CD4-positive, CD25-positive, alpha-beta regulatory T cell (primary cell): Measurements from ENCODE around the gene CCN6. TPM values are rescaled to one million over a fixed set of nuclear protein-coding genes. Genes with fewer than 3 reads are reported as not detected.

Source experiments
- ATAC-seq, 2 donors: fragments of 150-1000 bp; cut with Tn5 transposase; one replicate each; pipeline ENCODE4 v1.10.0; 2021; ENCODE audit warnings: low read depth in 2 of 2, moderate number of reproducible peaks in 2 of 2, moderate library complexity in 1 of 2
- DNase-seq, 3 donors: peaks; one replicate each; pipeline versions ENCODE4 v3.0.0 to v3.0.0-alpha.2; 2012 to 2022; ENCODE audit warnings: mixed read lengths in 1 of 3
- H3K27ac ChIP-seq: one replicate; pipeline ENCODE4 v1.7.0; 2013; ENCODE audit warnings: mild to moderate bottlenecking, low read length; ENCODE audit not compliant: insufficient read depth, poor library complexity, severe bottlenecking
- H3K27me3 ChIP-seq: one replicate; pipeline ENCODE4 v1.7.0; 2013; ENCODE audit warnings: low read length; ENCODE audit not compliant: control insufficient read depth, insufficient read depth
- H3K36me3 ChIP-seq: one replicate; pipeline ENCODE4 v1.7.0; 2013; ENCODE audit warnings: mild to moderate bottlenecking, low read length, moderate library complexity; ENCODE audit not compliant: control insufficient read depth, insufficient read depth
- H3K4me1 ChIP-seq: 2 replicates; pipeline ENCODE4 v1.7.0; 2013; ENCODE audit warnings: mild to moderate bottlenecking, low read length; ENCODE audit not compliant: insufficient read depth, control insufficient read depth, poor library complexity, severe bottlenecking
- H3K4me3 ChIP-seq: one replicate; pipeline ENCODE4 v1.7.0; 2013; ENCODE audit warnings: low read depth, mild to moderate bottlenecking, low read length, moderate library complexity
- H3K9me3 ChIP-seq, 2 experiments: 1 replicate in 1 of 2; 2 replicates in 1 of 2; pipeline ENCODE4 v1.7.0; 2013; ENCODE audit warnings: low read length in 2 of 2, mild to moderate bottlenecking in 1 of 2, moderate library complexity in 1 of 2; ENCODE audit not compliant: control insufficient read depth in 2 of 2
- H3K27ac Mint-ChIP-seq, 3 donors: one replicate each; pipeline ENCODE4 v1.8.0; 2020 to 2022; ENCODE audit warnings: mild to moderate bottlenecking in 3 of 3, mixed read lengths in 3 of 3, moderate library complexity in 2 of 3
- H3K27me3 Mint-ChIP-seq: one replicate; pipeline ENCODE4 v1.8.0; 2022; ENCODE audit warnings: mild to moderate bottlenecking, mixed read lengths
- H3K36me3 Mint-ChIP-seq: one replicate; pipeline ENCODE4 v1.8.0; 2020; ENCODE audit warnings: mixed read lengths
- H3K4me1 Mint-ChIP-seq, 4 donors: one replicate each; pipeline ENCODE4 v1.8.0; 2020 to 2022; ENCODE audit warnings: mixed read lengths in 4 of 4, mild to moderate bottlenecking in 1 of 4
- H3K4me3 Mint-ChIP-seq, 4 donors: one replicate each; pipeline ENCODE4 v1.8.0; 2020 to 2022; ENCODE audit warnings: mild to moderate bottlenecking in 4 of 4, mixed read lengths in 4 of 4, moderate library complexity in 3 of 4
- H3K9me3 Mint-ChIP-seq, 7 donors: one replicate each; pipeline ENCODE4 v1.8.0; 2020 to 2022; ENCODE audit warnings: mixed read lengths in 7 of 7, mild to moderate bottlenecking in 3 of 7, moderate library complexity in 2 of 7
- polyA plus RNA-seq, 4 donors: library from polyadenylated mRNA; unstranded; fragments of 300-500 nt; fragmentation: Illumina TruSeq; gene quantifications; one replicate each; pipeline ENCODE4 v1.2.3, GENCODE V29; 2021
- total RNA-seq: library from RNA; stranded (reverse); gene quantifications from one replicate; pipeline ENCODE4 v1.2.3, GENCODE V29; 2022

CCN6 gene
- total and polyA plus RNA-seq, 5 donors from 2014 or later = 0.06 to 0.39 (median 0.11) TPM; not detected in 2

DNA sequence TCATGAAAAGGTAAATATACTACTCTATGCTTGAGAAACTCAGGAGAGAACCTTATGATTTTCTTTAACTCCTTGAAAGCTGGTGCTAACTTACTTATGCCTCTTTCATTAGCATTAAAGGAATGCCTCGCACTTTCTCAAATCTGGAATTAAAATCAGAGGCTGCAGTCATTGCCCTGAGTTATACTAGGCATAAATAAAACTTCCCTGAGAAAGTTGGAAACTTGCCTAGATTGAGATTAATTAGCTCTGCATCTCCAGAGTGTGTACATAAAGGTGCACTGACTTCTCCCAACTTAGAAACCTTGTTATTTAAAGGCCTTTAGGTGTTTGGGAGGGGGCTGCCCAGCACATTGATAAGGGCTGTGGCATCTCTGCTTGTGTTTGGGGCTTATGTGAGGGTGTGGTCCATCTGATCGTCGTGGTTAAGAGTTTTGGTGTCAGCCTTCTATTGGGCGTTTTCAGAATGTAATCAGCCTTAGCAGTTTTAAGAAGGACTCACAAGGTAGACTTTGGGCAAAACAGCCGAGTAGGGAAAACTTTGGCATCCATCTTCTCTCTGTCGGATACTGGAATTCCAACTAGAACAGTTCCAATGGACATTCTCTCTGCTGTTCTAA, 32.1 kb upstream of the CCN6 start:
- Mint-ChIP-seq H3K27me3 (peaks cover 9% of the 10 kb centered on the region), H3K9me3 (peaks cover 0 to 17% (median 3%) of the 10 kb centered on the region in 7 donors), H3K36me3 (peaks cover 11% of the 10 kb centered on the region), H3K27ac (peak overlapping the region; percentile 45 to 77 (median 59)), H3K4me3 (peak overlapping the region in 2 of 4 donors; percentile 11 to 17), H3K4me1 (peaks cover 1 to 66% (median 26%) of the 10 kb centered on the region in 4 donors)
- Histone ChIP-seq H3K27me3 (no peaks in the 10 kb centered on the region), H3K4me1 (peaks cover 18% of the 10 kb centered on the region), H3K36me3 (no peaks in the 10 kb centered on the region), H3K27ac (no peak overlapping the region), H3K9me3 (no peaks in the 10 kb centered on the region), H3K4me3 (peak overlapping the region; percentile 21)
- DNase-seq (peak in 1 of 3 donors; percentile 64), ATAC-seq (no peak)

DNA sequence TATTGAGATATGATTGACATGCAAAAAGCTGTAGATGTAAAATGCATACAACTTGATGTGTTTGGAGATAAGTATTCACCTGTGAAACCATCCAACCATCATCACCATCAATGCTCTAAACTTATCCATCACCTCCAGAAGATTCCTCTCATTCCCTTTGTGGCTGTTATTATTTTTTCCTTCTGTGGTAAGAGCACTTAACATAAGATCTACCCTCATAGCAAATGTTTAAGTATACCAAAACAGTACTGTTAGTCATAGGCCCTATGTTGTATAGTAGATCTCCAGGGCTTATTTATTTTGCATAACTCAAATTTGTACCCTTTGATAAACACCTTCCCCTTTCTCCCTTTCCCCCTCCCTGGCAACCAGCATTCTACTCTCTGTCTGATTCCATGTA, 31.2 kb upstream of the CCN6 start:
- Histone ChIP-seq H3K4me3 (no peak overlapping the region), H3K27ac (no peak overlapping the region), H3K4me1 (peaks cover 28% of the 10 kb centered on the region), H3K36me3 (no peaks in the 10 kb centered on the region), H3K27me3 (no peaks in the 10 kb centered on the region), H3K9me3 (no peaks in the 10 kb centered on the region)
- H3K9me3 Mint-ChIP-seq = peaks cover 0 to 17% (median 5%) of the 10 kb centered on the region in 7 donors
- peak overlapping the region in 2 of 3 donors; percentile 30 to 37 for H3K27ac Mint-ChIP-seq
- peaks cover 11% of the 10 kb centered on the region for H3K36me3 Mint-ChIP-seq
- H3K4me1 Mint-ChIP-seq = peaks cover 3 to 66% (median 34%) of the 10 kb centered on the region in 4 donors
- peaks cover 3% of the 10 kb centered on the region for H3K27me3 Mint-ChIP-seq
- DNase-seq (no peak), ATAC-seq (no peak)
- H3K4me3 Mint-ChIP-seq = no peak overlapping the region

DNA sequence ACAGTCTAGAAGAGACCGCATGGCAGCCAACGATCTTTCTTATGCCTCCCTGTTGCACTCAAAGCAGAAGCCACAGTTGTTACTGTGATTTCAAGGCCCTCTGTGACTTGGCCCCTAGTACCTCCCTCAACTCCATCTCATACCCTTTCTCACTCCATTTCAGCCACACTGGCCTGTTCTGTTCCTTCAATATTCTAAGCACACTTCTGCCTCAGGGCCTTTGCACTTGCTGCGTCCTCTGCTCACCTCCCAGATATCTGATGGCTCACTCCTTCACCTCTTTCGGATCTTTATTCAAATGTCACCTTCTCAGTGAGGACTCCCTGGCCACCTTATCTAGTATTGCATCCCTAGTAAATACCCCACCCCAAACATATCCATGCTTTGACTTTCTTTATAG, 29.4 kb upstream of the CCN6 start:
- peaks cover 14 to 76% (median 49%) of the 10 kb centered on the region in 4 donors for H3K4me1 Mint-ChIP-seq
- H3K9me3 Mint-ChIP-seq = peaks cover 0 to 17% (median 6%) of the 10 kb centered on the region in 7 donors
- Histone ChIP-seq H3K36me3 (no peaks in the 10 kb centered on the region), H3K27me3 (no peaks in the 10 kb centered on the region), H3K27ac (no peak overlapping the region), H3K4me3 (no peak overlapping the region), H3K4me1 (peaks cover 45% of the 10 kb centered on the region), H3K9me3 (no peaks in the 10 kb centered on the region)
- peak overlapping the region; percentile 4 to 82 (median 37) for H3K27ac Mint-ChIP-seq
- peaks cover 11% of the 10 kb centered on the region for H3K36me3 Mint-ChIP-seq
- DNase-seq (no peak), ATAC-seq (no peak)
- no peaks in the 10 kb centered on the region for H3K27me3 Mint-ChIP-seq
- H3K4me3 Mint-ChIP-seq = peak overlapping the region in 1 of 4 donors; percentile 8

DNA sequence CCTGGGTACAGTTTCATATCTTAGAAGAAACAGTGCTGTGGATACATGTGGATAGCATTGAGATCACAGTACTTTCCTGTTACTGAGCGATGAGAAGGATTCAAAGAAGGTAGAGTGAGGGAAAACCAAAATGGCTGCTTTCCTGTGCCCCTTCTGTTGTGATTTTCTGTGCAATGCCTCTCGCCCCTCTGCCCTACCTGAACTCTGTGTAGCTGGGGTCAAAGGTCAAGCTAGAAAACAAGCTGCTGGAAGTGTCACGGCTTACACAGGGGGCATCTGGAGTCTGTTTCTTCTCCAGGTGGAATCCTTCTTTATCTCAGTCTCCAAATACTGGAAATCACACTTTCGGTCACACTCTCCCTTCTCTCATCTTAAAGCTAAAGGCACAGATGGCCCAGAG, 27.0 kb upstream of the CCN6 start:
- Histone ChIP-seq H3K36me3 (no peaks in the 10 kb centered on the region), H3K9me3 (no peaks in the 10 kb centered on the region), H3K4me1 (peaks cover 59% of the 10 kb centered on the region), H3K4me3 (no peak overlapping the region), H3K27me3 (no peaks in the 10 kb centered on the region), H3K27ac (peak overlapping the region; percentile 81)
- H3K36me3 Mint-ChIP-seq = peaks cover 11% of the 10 kb centered on the region
- peaks cover 24 to 83% (median 64%) of the 10 kb centered on the region in 4 donors for H3K4me1 Mint-ChIP-seq
- H3K27ac Mint-ChIP-seq = peak overlapping the region; percentile 93 to 96 (median 95)
- peaks cover 0 to 17% (median 6%) of the 10 kb centered on the region in 7 donors for H3K9me3 Mint-ChIP-seq
- H3K4me3 Mint-ChIP-seq = peak overlapping the region in 1 of 4 donors; percentile 8
- H3K27me3 Mint-ChIP-seq = no peaks in the 10 kb centered on the region
- ATAC-seq (no peak), DNase-seq (no peak)

DNA sequence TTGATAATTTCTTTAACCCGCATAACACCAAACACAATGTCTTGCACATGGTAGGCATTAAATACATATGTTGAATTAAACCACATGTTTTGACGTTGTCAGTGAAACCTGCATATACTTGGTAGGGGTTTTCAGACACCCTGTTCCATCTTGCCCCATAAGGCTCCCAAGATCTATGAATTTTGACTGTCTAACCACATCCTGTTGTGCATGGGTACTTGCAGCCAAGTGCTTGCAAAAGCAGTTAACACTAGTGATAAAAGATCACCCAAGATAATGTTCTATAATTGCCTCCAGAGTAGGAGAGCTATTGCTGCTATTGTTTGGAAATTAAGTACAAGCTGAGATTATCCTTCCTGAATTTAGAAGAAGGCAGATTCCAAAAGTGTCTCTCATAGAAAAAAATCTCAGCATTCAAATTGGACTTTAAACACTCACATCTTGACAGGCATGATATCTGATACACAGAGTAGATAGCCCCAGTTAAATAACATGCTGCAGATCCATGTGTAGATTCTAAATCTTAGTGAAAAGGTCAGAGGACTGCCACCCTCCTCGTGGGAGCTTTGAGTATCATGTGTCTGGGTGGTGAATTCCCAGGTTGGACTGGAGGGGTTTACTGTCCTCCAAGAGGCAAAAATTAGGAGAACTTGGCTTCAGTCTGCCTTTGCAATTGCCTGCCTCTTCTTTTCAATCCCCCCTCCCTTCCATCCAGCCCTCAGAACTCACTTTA, 25.8 kb upstream of the CCN6 start:
- Mint-ChIP-seq H3K36me3 (peaks cover 11% of the 10 kb centered on the region), H3K4me1 (peaks cover 24 to 74% (median 56%) of the 10 kb centered on the region in 4 donors), H3K27me3 (no peaks in the 10 kb centered on the region), H3K27ac (peak overlapping the region; percentile 93 to 96 (median 95)), H3K4me3 (peak overlapping the region; percentile 65 to 81 (median 79)), H3K9me3 (peaks cover 0 to 17% (median 6%) of the 10 kb centered on the region in 7 donors)
- H3K4me1 ChIP-seq = peaks cover 51% of the 10 kb centered on the region
- H3K9me3 ChIP-seq = no peaks in the 10 kb centered on the region
- H3K4me3 ChIP-seq = peak overlapping the region; percentile 68
- ATAC-seq (peak; percentile 96 to 98), DNase-seq (peak; percentile 35 to 94 (median 85))
- H3K27ac ChIP-seq = peak overlapping the region; percentile 81
- no peaks in the 10 kb centered on the region for H3K36me3 ChIP-seq
- H3K27me3 ChIP-seq = no peaks in the 10 kb centered on the region

DNA sequence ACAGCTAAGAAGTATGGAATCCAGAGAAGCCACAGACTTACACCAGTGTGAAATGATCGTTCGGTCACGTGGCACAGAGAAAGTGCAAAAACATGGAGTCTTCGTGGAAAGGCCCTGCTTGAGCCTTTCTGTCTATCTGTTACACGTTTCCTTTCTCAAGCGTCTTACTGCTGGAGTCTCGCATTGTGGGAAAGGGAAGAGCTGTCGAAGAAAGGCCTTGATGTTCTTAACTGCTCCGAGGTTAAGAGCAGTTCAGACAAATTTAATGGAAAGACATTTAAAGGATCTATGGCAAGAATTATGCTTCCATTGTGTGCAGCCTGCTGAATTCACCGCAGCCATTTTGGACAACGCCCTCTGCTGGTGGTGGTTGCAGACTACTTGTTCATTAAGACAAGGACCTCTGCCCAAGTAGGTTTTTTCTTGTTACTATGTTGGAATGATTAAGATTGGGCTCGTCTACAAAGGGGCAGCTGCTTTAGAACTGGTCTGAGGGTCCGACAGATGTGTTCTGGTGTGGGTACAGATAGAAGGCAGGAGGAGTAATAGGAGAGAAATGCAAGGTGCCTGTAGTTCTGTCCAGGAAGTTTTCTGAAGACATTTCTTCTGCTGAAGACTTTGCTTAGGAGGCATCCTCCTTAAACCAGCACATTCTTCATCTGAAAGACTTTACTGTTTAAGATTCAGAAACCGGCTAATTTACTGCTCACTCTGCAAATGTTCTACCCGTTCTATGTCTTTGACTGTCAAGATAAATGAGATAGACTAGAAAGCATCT, 24.7 kb upstream of the CCN6 start:
- peaks cover 0 to 8% (median 4%) of the 10 kb centered on the region in 7 donors for H3K9me3 Mint-ChIP-seq
- DNase-seq = peak; percentile 38 to 84 (median 49)
- H3K4me3 Mint-ChIP-seq = peak overlapping the region in 3 of 4 donors; percentile 43 to 81 (median 66)
- H3K27me3 Mint-ChIP-seq = no peaks in the 10 kb centered on the region
- no peaks in the 10 kb centered on the region for H3K27me3 ChIP-seq
- peak overlapping the region; percentile 81 for H3K27ac ChIP-seq
- peak overlapping the region; percentile 68 for H3K4me3 ChIP-seq
- no peaks in the 10 kb centered on the region for H3K36me3 ChIP-seq
- peaks cover 54% of the 10 kb centered on the region for H3K4me1 ChIP-seq
- no peak for ATAC-seq
- H3K4me1 Mint-ChIP-seq = peaks cover 24 to 81% (median 61%) of the 10 kb centered on the region in 4 donors
- no peaks in the 10 kb centered on the region for H3K9me3 ChIP-seq
- H3K36me3 Mint-ChIP-seq = peaks cover 5% of the 10 kb centered on the region
- H3K27ac Mint-ChIP-seq = peak overlapping the region; percentile 93 to 96 (median 95)

DNA sequence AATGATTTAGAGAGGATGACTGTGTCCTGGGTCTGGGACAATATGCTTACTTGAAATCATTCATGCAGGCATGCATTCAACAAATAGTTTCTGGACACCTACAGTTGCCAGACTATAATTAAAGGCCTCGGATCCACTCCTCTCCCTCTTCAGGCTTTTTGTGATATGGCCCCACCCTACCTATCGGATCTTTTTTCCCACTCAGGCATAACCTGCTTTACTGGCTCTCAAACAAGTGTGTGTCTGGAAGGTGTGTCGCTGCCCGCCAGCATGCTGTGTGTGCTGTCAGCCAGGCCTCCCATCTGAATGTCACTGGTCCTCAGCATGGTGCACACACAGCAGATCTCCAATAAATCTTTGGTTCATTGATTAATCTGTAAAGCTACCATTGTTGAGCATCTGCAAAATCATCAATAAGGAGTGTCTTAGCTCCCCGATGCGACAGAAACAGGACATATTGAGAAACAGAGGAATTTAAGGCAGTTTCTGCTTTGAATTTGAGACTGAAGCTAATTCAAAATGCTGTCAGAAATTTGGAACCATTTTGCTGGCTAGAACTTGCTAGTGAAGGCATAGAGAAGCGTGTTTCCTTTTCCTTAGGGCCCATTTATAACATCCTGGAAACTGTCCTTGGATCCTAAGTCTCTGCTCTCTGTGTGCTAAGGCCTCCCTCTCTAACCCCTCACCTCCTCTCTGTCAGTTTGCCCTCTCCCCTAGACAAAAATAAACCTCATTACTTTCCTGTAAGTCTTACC, 23.5 kb upstream of the CCN6 start:
- DNase-seq (no peak), ATAC-seq (no peak)
- Mint-ChIP-seq H3K4me3 (peak overlapping the region in 2 of 4 donors; percentile 6 to 19), H3K9me3 (peaks cover 0 to 4% (median 0%) of the 10 kb centered on the region in 7 donors), H3K27me3 (no peaks in the 10 kb centered on the region), H3K27ac (peak overlapping the region; percentile 93 to 96 (median 95)), H3K36me3 (no peaks in the 10 kb centered on the region), H3K4me1 (peaks cover 26 to 81% (median 67%) of the 10 kb centered on the region in 4 donors)
- no peaks in the 10 kb centered on the region for H3K36me3 ChIP-seq
- no peaks in the 10 kb centered on the region for H3K27me3 ChIP-seq
- no peak overlapping the region for H3K27ac ChIP-seq
- H3K4me1 ChIP-seq = peaks cover 60% of the 10 kb centered on the region
- no peak overlapping the region for H3K4me3 ChIP-seq
- no peaks in the 10 kb centered on the region for H3K9me3 ChIP-seq
